ENCODE measurements around the gene ADGRF3.
"Not testable (repeated sequence)": the region's sequence is repeated elsewhere in the genome, so short reads cannot be mapped to it uniquely, and the experiment has no call there.

Gene ADGRF3

GRCh38 chr2:26351375-26352090 is 4.9 kb upstream of the ADGRF3 start:
- no peak for DNase-seq (ENCODE audit: low spot score)

DNA sequence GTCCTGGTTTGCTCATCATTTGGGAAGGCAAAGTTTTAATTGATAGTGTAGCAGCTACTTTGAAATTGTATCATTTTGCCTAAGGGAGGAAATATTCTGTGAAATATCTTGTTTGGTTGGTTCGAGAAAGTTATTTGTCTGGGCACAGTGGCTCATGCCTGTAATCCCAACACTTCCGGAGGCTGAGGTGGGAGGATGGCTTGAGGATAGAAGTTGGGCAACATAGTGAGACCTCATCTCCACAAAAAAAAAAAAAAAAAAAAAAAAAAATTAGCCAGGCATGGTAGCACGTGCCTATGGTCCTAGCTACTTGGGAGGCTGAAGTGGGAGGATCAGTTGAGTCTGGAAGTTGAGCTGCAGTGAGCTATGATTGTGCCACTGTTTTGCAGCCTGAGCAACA is 3.1 kb upstream of the ADGRF3 start:
- no peak for DNase-seq (ENCODE audit: low spot score)

DNA sequence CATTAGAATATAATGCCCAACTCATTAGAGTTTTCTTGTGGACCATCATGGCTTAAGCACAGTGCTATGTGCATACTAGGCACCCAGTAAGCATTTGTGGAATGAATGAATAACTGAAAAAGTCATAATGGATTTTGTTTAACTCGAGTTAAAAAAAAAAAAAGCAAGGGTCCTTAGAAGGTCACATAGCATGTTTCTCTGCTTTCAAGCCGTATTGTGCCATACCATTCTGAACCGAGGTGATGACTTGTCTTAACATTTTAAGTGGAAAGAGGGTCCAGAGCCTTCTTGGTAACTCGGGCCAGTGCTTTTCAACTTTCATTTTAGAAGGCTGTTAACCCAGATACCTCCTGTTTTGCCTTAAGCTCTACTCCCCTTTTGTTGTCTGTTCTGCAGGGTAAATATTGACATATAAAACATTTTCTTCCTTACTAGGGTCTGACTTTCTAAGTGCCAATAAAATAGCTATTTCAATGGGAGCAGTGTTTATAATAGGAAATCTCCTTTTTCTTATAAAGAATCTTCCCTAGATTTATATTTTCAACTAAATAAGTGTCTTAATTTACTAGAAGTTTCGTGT is 787 bp upstream of the ADGRF3 start:
- DNase-seq (ENCODE audit: low spot score): no peak

- DNase-seq (ENCODE audit: low spot score): peak; percentile 100
Measured at GRCh38 chr2:26345545-26346453, 790 bp downstream of the ADGRF3 start, which contains the start of gene SELENOI. Gene SELENOI (plus strand): TSS chr2:26346143. CDS start chr2:26346233, 90 bp downstream.

DNA sequence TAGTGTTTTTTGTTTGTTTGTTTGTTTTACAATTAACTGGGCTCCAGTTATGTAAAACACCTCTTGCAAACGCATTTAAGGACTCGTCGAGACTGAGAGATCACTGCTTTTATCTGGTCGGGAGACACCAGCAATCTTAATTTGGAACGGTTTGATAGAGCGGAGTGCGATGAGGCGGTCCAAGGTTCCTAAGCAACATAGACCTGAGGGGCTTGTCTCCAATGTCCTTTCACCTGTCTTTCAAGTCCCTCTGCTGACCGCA is 1.4 kb downstream of the ADGRF3 start:
- peak; percentile 25 for DNase-seq (ENCODE audit: low spot score)

- no peak for DNase-seq (ENCODE audit: low spot score)
Measured at GRCh38 chr2:26344581-26345282, 1.9 kb downstream of the ADGRF3 start.

- DNase-seq (ENCODE audit: low spot score): no peak
Measured at GRCh38 chr2:26340831-26341230, 5.8 kb downstream of the ADGRF3 start.

- DNase-seq (ENCODE audit: low spot score): no peak
Measured at GRCh38 chr2:26337298-26337697, 9.3 kb downstream of the ADGRF3 start.

- DNase-seq (ENCODE audit: low spot score): no peak
Measured at GRCh38 chr2:26336719-26337118, 9.9 kb downstream of the ADGRF3 start.

DNA sequence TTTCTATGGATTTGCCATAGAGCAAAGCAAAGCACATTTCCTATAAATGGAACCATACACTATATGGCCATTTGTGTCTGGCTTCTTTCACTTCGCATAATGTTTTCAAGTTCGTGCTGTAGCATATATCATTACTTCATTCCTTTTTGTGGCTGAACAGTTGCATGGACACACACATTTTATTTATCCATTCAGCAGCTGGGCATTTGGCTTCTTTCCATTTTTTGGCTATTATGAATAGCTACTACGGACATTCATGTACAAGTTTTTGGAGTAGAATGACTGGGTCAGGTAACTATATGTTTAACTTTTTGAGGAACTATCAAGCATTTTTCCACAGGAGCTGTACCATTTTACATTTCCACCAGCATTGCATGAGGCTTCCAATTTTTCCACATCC is 11.4 kb downstream of the ADGRF3 start:
- DNase-seq (ENCODE audit: low spot score): no peak

- no peak for DNase-seq (ENCODE audit: low spot score)
Measured at GRCh38 chr2:26333293-26333692, 13.3 kb downstream of the ADGRF3 start.

- DNase-seq (ENCODE audit: low spot score): not testable (repeated sequence)
Measured at GRCh38 chr2:26331321-26331720, 15.3 kb downstream of the ADGRF3 start.

DNA sequence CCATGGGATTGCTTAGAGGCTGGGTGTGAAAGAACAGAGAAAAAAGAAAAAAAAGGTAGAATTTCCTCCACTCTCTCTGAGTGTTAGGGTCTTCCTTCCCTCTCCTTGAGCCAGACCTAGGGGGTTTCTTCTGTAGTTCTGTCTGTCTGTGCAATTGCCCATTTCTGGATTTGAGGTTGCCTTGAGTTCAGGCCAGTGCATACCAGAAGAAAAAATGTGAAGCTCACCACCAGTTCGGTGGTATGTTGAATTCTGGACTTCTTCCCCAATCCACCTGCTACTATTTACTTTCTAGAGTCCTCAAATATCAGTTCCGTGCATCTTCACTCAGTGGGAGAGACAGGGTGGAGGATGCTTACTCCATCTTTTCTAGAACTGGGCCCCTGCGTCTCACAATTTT is 16.0 kb downstream of the ADGRF3 start:
- no peak for DNase-seq (ENCODE audit: low spot score)

DNA sequence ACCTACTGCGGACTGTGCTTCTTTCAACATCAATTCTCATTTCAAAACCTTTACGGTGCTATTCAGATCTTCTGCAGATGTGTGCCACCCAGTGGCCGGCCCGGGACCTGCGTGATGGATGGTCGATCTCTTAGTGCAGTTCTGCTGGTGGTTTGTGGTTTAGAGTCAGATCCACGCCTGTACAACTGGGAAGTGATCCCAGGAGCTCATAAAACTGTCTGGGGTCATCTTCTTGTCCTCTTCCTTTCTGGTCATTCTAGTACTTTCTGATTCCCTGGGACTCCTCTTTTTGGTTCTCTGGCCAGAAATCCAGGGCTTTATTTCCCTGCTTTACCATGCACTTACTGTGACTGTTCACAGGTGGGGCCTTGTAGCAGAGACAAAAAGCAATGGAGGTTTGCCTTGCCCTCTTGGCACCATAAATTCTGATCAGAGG is 16.5 kb downstream of the ADGRF3 start:
- DNase-seq (ENCODE audit: low spot score): peak; percentile 74

DNA sequence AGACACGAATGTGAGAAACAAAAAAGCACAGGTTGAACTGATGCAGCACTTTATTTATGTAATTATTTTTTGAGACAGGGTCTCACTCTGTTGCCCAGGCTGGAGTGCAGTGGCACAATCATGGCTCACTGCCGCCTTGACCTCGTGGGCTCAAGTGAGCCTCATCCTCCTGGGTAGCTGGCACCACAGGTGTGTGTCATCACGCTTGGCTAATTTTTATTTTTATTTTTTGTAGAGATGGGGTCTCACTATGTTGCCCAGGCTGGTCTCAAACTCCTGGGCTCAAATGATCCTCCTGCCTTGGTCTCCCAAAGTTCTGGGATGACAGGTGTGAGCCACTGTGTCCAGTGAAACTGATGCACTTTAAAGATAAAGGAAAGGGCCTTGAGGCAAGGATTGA is 17.5 kb downstream of the ADGRF3 start:
- not testable (repeated sequence) for DNase-seq (ENCODE audit: low spot score)

DNA sequence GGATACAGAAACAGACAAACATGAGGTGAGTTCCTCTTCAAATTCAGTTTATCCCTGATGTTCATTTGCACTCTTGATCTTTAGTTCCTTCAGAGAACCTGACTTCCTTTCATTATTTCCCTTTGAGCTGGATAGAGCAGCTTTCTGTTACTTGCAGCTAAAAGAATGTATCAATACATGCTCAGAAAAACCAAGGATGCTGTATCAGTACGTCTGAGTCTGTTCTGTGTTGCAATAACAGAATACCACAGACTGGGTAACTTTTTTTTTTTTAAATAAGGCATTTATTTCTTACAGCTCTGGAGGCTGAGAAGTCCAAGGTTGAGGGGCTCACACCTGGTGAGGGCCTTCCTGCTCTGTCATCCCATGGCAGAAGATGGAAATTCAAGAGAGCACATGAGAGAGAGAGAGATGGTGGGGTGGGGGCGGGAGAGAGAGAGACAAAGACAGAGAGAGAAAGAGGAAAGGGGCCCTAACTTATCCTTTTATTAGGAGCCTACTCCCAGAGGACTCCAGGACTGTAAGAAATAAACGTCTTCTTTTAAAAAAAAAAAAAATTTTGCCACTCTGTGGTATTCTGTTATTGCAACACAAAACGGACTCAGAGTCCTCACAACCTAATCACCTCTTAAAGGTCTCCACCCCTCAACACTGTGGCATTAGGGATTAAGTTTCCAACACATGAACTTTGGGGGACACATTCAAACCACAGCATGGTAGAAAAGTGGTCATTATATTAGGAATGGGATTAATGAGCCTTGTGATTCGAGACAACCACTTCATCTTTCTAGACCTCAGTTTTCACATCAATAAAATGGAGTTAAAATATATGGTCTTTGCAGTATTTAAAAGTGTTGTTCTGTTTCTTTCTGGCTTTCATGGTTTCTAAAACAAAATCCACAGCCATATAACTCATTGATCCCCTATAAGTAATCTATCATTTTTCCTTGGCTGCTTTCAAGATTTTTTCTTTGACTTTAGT is 19.0 kb downstream of the ADGRF3 start:
- no peak for DNase-seq (ENCODE audit: low spot score)

- DNase-seq (ENCODE audit: low spot score): no peak
Measured at GRCh38 chr2:26326514-26326913, 20.1 kb downstream of the ADGRF3 start.

DNA sequence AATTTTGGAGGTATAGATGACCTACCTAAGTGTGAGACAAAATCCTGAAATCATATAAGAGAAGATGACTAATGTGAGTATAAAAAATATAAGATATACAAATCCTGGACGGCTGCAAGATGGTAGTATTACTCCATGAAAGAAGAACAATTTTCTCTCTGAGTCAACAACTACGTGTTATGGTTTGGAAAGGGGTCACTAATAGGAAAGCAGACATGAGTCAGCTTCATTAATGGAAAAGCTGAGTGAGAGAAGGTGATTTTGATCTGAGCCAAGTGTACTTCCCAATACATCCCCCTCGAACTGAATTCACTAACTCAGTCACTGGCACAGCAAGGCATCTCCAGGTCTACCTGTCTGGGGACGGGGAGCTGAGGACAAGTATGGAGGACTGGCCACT is 20.7 kb downstream of the ADGRF3 start:
- no peak for DNase-seq (ENCODE audit: low spot score)

DNA sequence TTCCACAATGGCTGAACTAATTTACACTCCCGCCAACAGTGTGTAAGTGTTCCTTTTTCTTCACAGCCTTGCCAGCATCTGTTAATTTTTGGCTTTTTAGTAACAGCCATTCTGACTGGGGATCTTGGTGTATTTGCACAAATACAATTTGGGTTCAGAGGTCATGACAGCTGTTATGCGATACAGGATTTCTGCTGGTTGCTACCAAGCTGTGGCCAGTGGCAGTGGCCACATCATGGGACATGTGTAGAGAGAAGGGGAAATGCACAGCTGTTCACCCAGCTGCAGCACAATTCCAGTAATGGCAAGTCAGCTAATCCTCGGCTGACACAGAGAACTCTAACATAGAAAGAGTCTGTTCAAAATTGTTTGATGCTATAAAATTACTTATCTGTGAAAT is 21.7 kb downstream of the ADGRF3 start:
- DNase-seq (ENCODE audit: low spot score): no peak

GRCh38 chr2:26324479-26324878 is 22.1 kb downstream of the ADGRF3 start:
- DNase-seq (ENCODE audit: low spot score): not testable (repeated sequence)

DNA sequence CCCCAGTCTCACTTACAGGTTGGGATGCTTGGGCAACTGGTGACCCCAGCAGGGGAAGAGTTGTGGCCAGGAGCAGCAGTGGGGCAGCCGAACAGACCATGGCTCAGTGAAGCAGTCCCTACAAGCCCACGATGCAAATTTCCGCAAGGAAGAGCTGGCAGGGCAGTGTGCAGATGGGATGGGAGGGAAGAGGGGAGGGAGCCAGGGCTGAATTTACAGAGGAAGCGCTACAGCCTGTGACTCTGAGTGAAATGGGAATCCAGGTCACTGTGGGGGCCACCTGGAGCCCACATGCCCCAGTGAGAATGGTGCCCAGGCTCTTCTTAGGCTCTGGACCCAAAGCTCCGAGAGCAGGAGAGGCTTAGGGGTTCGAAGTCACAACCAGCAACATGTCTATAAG is 27.6 kb downstream of the ADGRF3 start:
- no peak for DNase-seq (ENCODE audit: low spot score)

Measured in putamen (tissue), 1 donor.